H1 (cell line): Measurements from ENCODE around the gene BTNL8. TPM values are rescaled to one million over a fixed set of nuclear protein-coding genes. Genes with fewer than 3 reads are reported as not detected.

Experiments used
- CTCF ChIA-PET: fragments of 300-600 bp; sonication (Branson Sonifier 250); formaldehyde crosslinking; loops from one replicate; lab custom pipeline; 2021; ENCODE audit not compliant: partially characterized antibody; lab: Charles Lee
- POLR2A ChIA-PET: fragments of 300-600 bp; sonication (Branson Sonifier 250); formaldehyde crosslinking; loops from one replicate; lab custom pipeline; 2021; ENCODE audit warnings: inconsistent platforms; ENCODE audit not compliant: partially characterized antibody; lab: Charles Lee
- DNase-seq, 2 experiments: peaks; one replicate each; pipeline versions ENCODE4 v3.0.0 to v3.0.0-alpha.2; 2010 to 2022; ENCODE audit warnings: low spot score in 2 of 2, low read depth in 1 of 2, mixed read lengths in 1 of 2
- FAIRE-seq: peaks from 2 replicates; lab custom pipeline; 2011; peaks lifted over from hg19 to GRCh38; lab: Jason Lieb, UNC
- H2AFZ ChIP-seq: 2 replicates; pipeline ENCODE4 v1.8.1; 2012; ENCODE audit warnings: low read length, inconsistent platforms
- H2AK5ac ChIP-seq: 2 replicates; pipeline ENCODE4 v1.6.1; 2013; ENCODE audit warnings: low read depth, low read length
- H2BK120ac ChIP-seq: replicated peaks from 2 replicates; pipeline ENCODE3; 2013; ENCODE audit warnings: low read depth, low read length, inconsistent platforms
- H2BK12ac ChIP-seq: 2 replicates; pipeline ENCODE4 v1.6.1; 2013; ENCODE audit warnings: low read depth, low read length
- H2BK15ac ChIP-seq: 2 replicates; pipeline ENCODE4 v1.6.1; 2013; ENCODE audit warnings: low read length
- H2BK20ac ChIP-seq: 2 replicates; pipeline ENCODE4 v1.6.1; 2013; ENCODE audit warnings: low read length
- H2BK5ac ChIP-seq: 2 replicates; pipeline ENCODE4 v1.6.1; 2013; ENCODE audit warnings: low read depth, low read length
- H3K14ac ChIP-seq: 2 replicates; pipeline ENCODE4 v1.6.1; 2013; ENCODE audit warnings: inconsistent platforms; ENCODE audit not compliant: insufficient read length
- H3K18ac ChIP-seq: 2 replicates; pipeline ENCODE4 v1.6.1; 2013; ENCODE audit warnings: low read length; ENCODE audit errors: extremely low read depth
- H3K23ac ChIP-seq: 2 replicates; pipeline ENCODE4 v1.6.1; 2013; ENCODE audit warnings: inconsistent platforms; ENCODE audit not compliant: insufficient read length
- H3K23me2 ChIP-seq: 2 replicates; pipeline ENCODE4 v1.6.1; 2013; ENCODE audit warnings: low read depth, low read length
- H3K27ac ChIP-seq: 2 replicates; pipeline ENCODE4 v1.6.1; 2011; ENCODE audit warnings: low read depth, low read length, inconsistent platforms
- H3K27me3 ChIP-seq, 4 experiments: replicated peaks in 1 of 4; 1 replicate in 1 of 4; 2 replicates in 3 of 4; pipeline versions ENCODE4 v1.6.1 to v1.8.1; 2011 to 2013; ENCODE audit warnings: low read length in 3 of 4, mild to moderate bottlenecking in 3 of 4, inconsistent platforms in 2 of 4, mixed read lengths in 2 of 4, moderate library complexity in 1 of 4; ENCODE audit not compliant: control insufficient read depth in 3 of 4, insufficient read depth in 3 of 4; ENCODE audit errors: extremely low read depth in 1 of 4
- H3K36me3 ChIP-seq, 4 experiments: 2 replicates each; pipeline versions ENCODE4 v1.6.1 to v1.8.1; 2011 to 2013; ENCODE audit warnings: mild to moderate bottlenecking in 4 of 4, low read length in 3 of 4, moderate library complexity in 2 of 4, control low read depth in 1 of 4, inconsistent platforms in 1 of 4; ENCODE audit not compliant: insufficient read depth in 4 of 4, control insufficient read depth in 2 of 4
- H3K4ac ChIP-seq: replicated peaks from 2 replicates; pipeline ENCODE3; 2013; ENCODE audit warnings: low read length, low read depth, mixed read lengths, inconsistent platforms; ENCODE audit not compliant: insufficient read length
- H3K4me1 ChIP-seq, 4 experiments: replicated peaks in 1 of 4; 1 replicate in 1 of 4; 2 replicates in 3 of 4; pipeline versions ENCODE4 v1.6.1 to v1.8.1; 2011 to 2013; ENCODE audit warnings: low read length in 3 of 4, inconsistent platforms in 2 of 4, mixed read lengths in 1 of 4; ENCODE audit not compliant: insufficient read depth in 4 of 4, control insufficient read depth in 3 of 4
- H3K4me2 ChIP-seq, 2 experiments: 2 replicates each; pipeline versions ENCODE4 v1.6.1 to v1.8.1; 2011 to 2013; ENCODE audit warnings: low read depth in 2 of 2, low read length in 2 of 2, control low read depth in 1 of 2, inconsistent platforms in 1 of 2, mild to moderate bottlenecking in 1 of 2; ENCODE audit not compliant: insufficient read depth in 1 of 2
- H3K4me3 ChIP-seq, 4 experiments: fragments of 200-600, 300-600 bp in 1 of 4; sonication (generic), shearing (Covaris generic), sonication (Bioruptor Twin) in 1 of 4; 2 replicates each; pipeline versions ENCODE4 v1.5.1 to v1.8.1; 2011 to 2016; ENCODE audit warnings: low read length in 4 of 4, low read depth in 3 of 4, control low read depth in 2 of 4, inconsistent platforms in 2 of 4, mild to moderate bottlenecking in 2 of 4, mixed read lengths in 1 of 4, moderate library complexity in 1 of 4; ENCODE audit not compliant: insufficient read depth in 2 of 4; ENCODE audit errors: extremely low read depth in 1 of 4
- H3K56ac ChIP-seq: replicated peaks from 2 replicates; pipeline ENCODE3; 2013; ENCODE audit warnings: low read depth, mild to moderate bottlenecking, mixed read lengths, low read length, inconsistent platforms; ENCODE audit not compliant: insufficient read length
- H3K79me1 ChIP-seq: 2 replicates; pipeline ENCODE4 v1.6.1; 2013; ENCODE audit warnings: low read depth, low read length, control low read depth
- H3K79me2 ChIP-seq, 2 experiments: 2 replicates each; pipeline versions ENCODE4 v1.6.1 to v1.8.1; 2012 to 2013; ENCODE audit warnings: low read length in 2 of 2, mild to moderate bottlenecking in 2 of 2, inconsistent platforms in 1 of 2; ENCODE audit not compliant: insufficient read depth in 2 of 2, control insufficient read depth in 1 of 2
- H3K9ac ChIP-seq, 4 experiments: replicated peaks in 1 of 4; 1 replicate in 1 of 4; 2 replicates in 3 of 4; pipeline versions ENCODE4 v1.6.1 to v1.8.1; 2011 to 2013; ENCODE audit warnings: low read depth in 3 of 4, low read length in 3 of 4, control low read depth in 2 of 4, mild to moderate bottlenecking in 2 of 4, moderate library complexity in 2 of 4, inconsistent platforms in 1 of 4; ENCODE audit errors: extremely low read depth in 1 of 4
- H3K9me3 ChIP-seq, 2 experiments: 2 replicates each; pipeline versions ENCODE4 v1.6.1 to v1.8.1; 2012 to 2013; ENCODE audit warnings: mild to moderate bottlenecking in 2 of 2, moderate library complexity in 2 of 2, control low read depth in 1 of 2, inconsistent platforms in 1 of 2, low read depth in 1 of 2, low read length in 1 of 2, mixed read lengths in 1 of 2; ENCODE audit not compliant: insufficient read depth in 2 of 2
- H4K20me1 ChIP-seq, 2 experiments: replicated peaks in 1 of 2; 2 replicates each; pipeline versions ENCODE3 to v1.8.1; 2011 to 2013; ENCODE audit warnings: inconsistent platforms in 2 of 2, low read length in 2 of 2, mild to moderate bottlenecking in 1 of 2; ENCODE audit not compliant: insufficient read depth in 2 of 2, control insufficient read depth in 1 of 2
- H4K5ac ChIP-seq: 2 replicates; pipeline ENCODE4 v1.6.1; 2013; ENCODE audit warnings: low read length, low read depth, mixed read lengths, inconsistent platforms; ENCODE audit not compliant: insufficient read length
- H4K8ac ChIP-seq: 2 replicates; pipeline ENCODE4 v1.8.0; 2013; ENCODE audit warnings: mild to moderate bottlenecking, moderate library complexity, low read length, inconsistent platforms; ENCODE audit not compliant: insufficient read depth; ENCODE audit errors: extremely low read depth
- H4K91ac ChIP-seq: replicated peaks from 2 replicates; pipeline ENCODE3; 2013; ENCODE audit warnings: low read length, mixed read lengths, inconsistent platforms; ENCODE audit not compliant: insufficient read length
- CTCF ChIP-seq, 3 experiments: IDR thresholded peaks; 1 replicate in 2 of 3; 2 replicates in 1 of 3; pipeline versions ENCODE4 v1.5.1 to v1.6.1; 2011; ENCODE audit warnings: low read length in 3 of 3, mild to moderate bottlenecking in 3 of 3, inconsistent platforms in 2 of 3, low read depth in 1 of 3, moderate library complexity in 1 of 3; ENCODE audit not compliant: insufficient read depth in 1 of 3; ENCODE audit errors: control extremely low read depth in 1 of 3
- EP300 ChIP-seq, 2 experiments: IDR thresholded peaks; 1 replicate in 1 of 2; 2 replicates in 1 of 2; pipeline ENCODE4 v1.6.1; 2011 to 2012; ENCODE audit warnings: low read depth in 2 of 2, low read length in 2 of 2, mild to moderate bottlenecking in 2 of 2, borderline replicate concordance in 1 of 2, inconsistent platforms in 1 of 2, moderate library complexity in 1 of 2
- HDAC2 ChIP-seq, 2 experiments: fragments of 300-600 bp in 1 of 2; sonication (generic) in 1 of 2; IDR thresholded peaks; 2 replicates each; pipeline ENCODE4 v1.6.1; 2011 to 2012; ENCODE audit warnings: low read depth in 2 of 2, low read length in 2 of 2, mild to moderate bottlenecking in 2 of 2, moderate library complexity in 2 of 2, borderline replicate concordance in 1 of 2, inconsistent platforms in 1 of 2
- MAX ChIP-seq: IDR thresholded peaks from 2 replicates; pipeline ENCODE4 v1.6.1; 2012; ENCODE audit warnings: inconsistent platforms
- RAD21 ChIP-seq, 2 experiments: IDR thresholded peaks in 1 of 2; conservative IDR thresholded peaks in 1 of 2; 2 replicates each; pipeline ENCODE4 v1.6.1; 2011; ENCODE audit warnings: low read depth in 2 of 2, low read length in 2 of 2, improper control_type of control experiment in 1 of 2, inconsistent platforms in 1 of 2, mild to moderate bottlenecking in 1 of 2, moderate library complexity in 1 of 2
- TAF7 ChIP-seq: optimal IDR thresholded peaks from 2 replicates; pipeline ENCODE3; 2011; ENCODE audit warnings: low read depth, mild to moderate bottlenecking, inconsistent platforms, low read length, moderate library complexity, borderline replicate concordance
- WGBS, 2 experiments: shearing (Covaris generic) in 1 of 2; methylation state at CpG; one replicate each; pipeline versions ENCODE4 v1.1.6 to v1.1.7; 2013 to 2015; ENCODE audit warnings: low lambda C conversion rate in 2 of 2, mixed read lengths in 2 of 2, inconsistent platforms in 1 of 2, low coverage in 1 of 2, missing lambda C conversion rate in 1 of 2; ENCODE audit not compliant: insufficient replicate concordance in 2 of 2, insufficient coverage in 1 of 2, insufficient read length in 1 of 2; ENCODE audit errors: extremely low coverage in 1 of 2, missing lambda C conversion rate in 1 of 2; 5-methylcytosine and 5-hydroxymethylcytosine counted together
- polyA plus RNA-seq, 7 experiments: library from polyadenylated mRNA; depleted of rRNA in 3 of 7; stranded (reverse) in 5 of 7; unstranded in 2 of 7; fragments of >200 nt in 5 of 7; fragments of 200-250 nt in 2 of 7; gene quantifications; 1 replicate in 5 of 7; 2 replicates in 1 of 7; 4 replicates in 1 of 7; pipeline versions ENCODE4 v1.2.1 to v1.2.3, GENCODE V29; 2011 to 2013; ENCODE audit warnings: missing spikeins in 2 of 7, mixed read lengths in 2 of 7
- total RNA-seq: library from RNA; stranded (reverse); fragmentation: NEBNext Ultra II Directional; extraction: Animal tissue kit (Norgen Biotek cat#: 25700); gene quantifications from 2 replicates; pipeline ENCODE4 v1.2.1, GENCODE V29; 2021

Gene BTNL8
- total and polyA plus RNA-seq, 2 of the 8 experiments (the other 6 are each of a cell fraction or from before 2014, with no cell fraction given) = 0.32 to 0.48 TPM

- Histone ChIP-seq H3K4ac (no peak overlapping the region), H4K20me1 (peaks cover 2 to 5% of the 10 kb centered on the region in 2 experiments), H3K9me3 (no peaks in the 10 kb centered on the region), H3K14ac (no peak overlapping the region), H3K23me2 (peaks cover 2% of the 10 kb centered on the region; the same call in 1 of the 2 replicates), H3K27me3 (no peaks in the 10 kb centered on the region), H3K79me1 (no peaks in the 10 kb centered on the region), H4K91ac (peak overlapping the region; percentile 94), H2BK15ac (no peak overlapping the region), H4K8ac (no peak overlapping the region), H3K4me3 (peak overlapping the region; percentile 69 to 98 (median 88)), H3K79me2 (peaks cover 0 to 28% of the 10 kb centered on the region in 2 experiments; a peak in 2 of 4 replicates), H3K23ac (no peak overlapping the region), H2AK5ac (no peak overlapping the region), H2BK12ac (0 out of 2 replicates have a peak overlapping the region, but pooled peaks have one; percentile 29), H2AFZ (peak overlapping the region; percentile 85), H3K27ac (peak overlapping the region; percentile 80; the same call in 1 of the 2 replicates), H3K4me1 (peaks cover 0 to 8% (median 0%) of the 10 kb centered on the region in 4 experiments; a peak in 2 of 7 replicates), H2BK20ac (no peak overlapping the region), H2BK5ac (peak overlapping the region; percentile 89; the same call in 1 of the 2 replicates), H3K9ac (peak overlapping the region; percentile 57 to 92 (median 85)), H2BK120ac (no peak overlapping the region), H3K4me2 (peak overlapping the region; percentile 68 to 72), H3K56ac (peak overlapping the region; percentile 98), H3K36me3 (peaks cover 0 to 10% (median 4%) of the 10 kb centered on the region in 4 experiments; a peak in 7 of 8 replicates), H3K18ac (peak overlapping the region; percentile 64), H4K5ac (peak overlapping the region; percentile 92)
- FAIRE-seq (no peak), DNase-seq (peak; percentile 51 to 63)
- 3% methylated on average over 13 of the region's 18 CpGs; no CpG with 5 or more reads in 1 of the 2 experiments for WGBS, 2 experiments
- ChIA-PET POLR2A (interaction anchor here (0.6 to 3.5 kb wide), 6 partner anchors 14 to 305 kb away, joined by 3 to 12 read pairs (median 5); no protein-coding TSS in a partner anchor), CTCF (interaction anchor here (0.6 to 1.7 kb wide), 5 partner anchors 9 to 300 kb away, joined by 3 to 5 read pairs (median 3); no protein-coding TSS in a partner anchor)
- peak; percentile 23 for TF ChIP-seq TAF7
- TF ChIP-seq EP300 (IDR thresholded peaks at IDR 0.05; ENCODE audit: borderline replicate concordance in 1 of 2, low read depth in 2 of 2, low read length in 2 of 2) = 0 out of 3 replicates have a peak, but pooled peaks of 1 of the 2 experiments have one; percentile 14
- TF ChIP-seq MAX = peak; percentile 86
- TF ChIP-seq HDAC2 (IDR thresholded peaks at IDR 0.05; ENCODE audit: borderline replicate concordance in 1 of 2, low read depth in 2 of 2, low read length in 2 of 2) = 0 out of 4 replicates have a peak, but pooled peaks of 1 of the 2 experiments have one; percentile 19
- TF ChIP-seq CTCF (IDR thresholded peaks at IDR 0.05; ENCODE audit: control extremely low read depth in 1 of 3, insufficient read depth in 1 of 3, low read depth in 1 of 3, low read length in 3 of 3) = peak in 2 of 3 experiments; percentile 14 to 44; a peak in 2 of 4 replicates
- TF ChIP-seq RAD21 (IDR thresholded peaks at IDR 0.05 in 1 of 2, conservative IDR thresholded peaks at IDR 0.05 in 1 of 2; ENCODE audit: low read depth in 2 of 2, low read length in 2 of 2) = peak; percentile 18 to 32; a peak in 3 of 4 replicates
Measured at GRCh38 chr5:180860273-180860886, 38.6 kb upstream of the BTNL8 start.
